CD14-positive monocyte (primary cell): ENCODE results near the gene ZNF724. TPM values are rescaled to one million over a fixed set of nuclear protein-coding genes. Genes with fewer than 3 reads are reported as not detected.

ENCODE experiments used
- DNase-seq, 3 donors: peaks; one replicate each; pipeline ENCODE4 v3.0.0-alpha.2; 2011 to 2022
- H2AFZ ChIP-seq: 2 replicates; pipeline ENCODE4 v1.6.0; 2012; ENCODE audit warnings: mild to moderate bottlenecking, low read depth, low read length, inconsistent platforms; ENCODE audit not compliant: insufficient read depth, poor library complexity, severe bottlenecking
- H3K27ac ChIP-seq, 2 donors: 1 replicate in 1 of 2; 2 replicates in 1 of 2; pipeline ENCODE4 v1.5.1; 2012 to 2013; ENCODE audit warnings: low read length in 2 of 2, control low read depth in 1 of 2, inconsistent platforms in 1 of 2, low read depth in 1 of 2, mild to moderate bottlenecking in 1 of 2
- H3K27me3 ChIP-seq, 2 donors: one replicate each; pipeline versions ENCODE4 v1.6.0 to v1.6.1; 2011 to 2013; ENCODE audit warnings: low read length in 2 of 2; ENCODE audit not compliant: control insufficient read depth in 2 of 2, insufficient read depth in 2 of 2
- H3K36me3 ChIP-seq, 2 donors: replicated peaks in 1 of 2; 1 replicate in 1 of 2; 2 replicates in 1 of 2; pipeline versions ENCODE4 v1.5.1 to v1.6.1; 2012 to 2013; ENCODE audit warnings: low read length in 2 of 2, control low read depth in 1 of 2, inconsistent platforms in 1 of 2, mild to moderate bottlenecking in 1 of 2; ENCODE audit not compliant: insufficient read depth in 2 of 2, control insufficient read depth in 1 of 2
- H3K4me1 ChIP-seq, 2 donors: 1 replicate in 1 of 2; 2 replicates in 1 of 2; pipeline versions ENCODE4 v1.5.1 to v1.6.1; 2012 to 2013; ENCODE audit warnings: low read length in 2 of 2, control low read depth in 1 of 2, inconsistent platforms in 1 of 2, mild to moderate bottlenecking in 1 of 2, moderate library complexity in 1 of 2; ENCODE audit not compliant: insufficient read depth in 2 of 2, control insufficient read depth in 1 of 2
- H3K4me2 ChIP-seq: replicated peaks from 2 replicates; pipeline ENCODE3; 2012; ENCODE audit warnings: low read length, moderate library complexity, mild to moderate bottlenecking; ENCODE audit not compliant: poor library complexity, severe bottlenecking; ENCODE audit errors: extremely low read depth
- H3K4me3 ChIP-seq, 3 experiments: fragments of 200-600 bp in 1 of 3; sonication (generic) in 1 of 3; replicated peaks in 1 of 3; 1 replicate in 2 of 3; 2 replicates in 1 of 3; pipeline ENCODE4 v1.5.1; 2011 to 2013; ENCODE audit warnings: low read length in 3 of 3, mild to moderate bottlenecking in 3 of 3, control low read depth in 2 of 3, low read depth in 2 of 3, inconsistent platforms in 1 of 3, moderate library complexity in 1 of 3
- H3K79me2 ChIP-seq: 2 replicates; pipeline ENCODE4 v1.6.0; 2012; ENCODE audit warnings: mild to moderate bottlenecking, control low read depth, inconsistent platforms, low read length, moderate library complexity; ENCODE audit not compliant: insufficient read depth
- H3K9ac ChIP-seq: 2 replicates; pipeline ENCODE4 v1.6.0; 2017; ENCODE audit warnings: low read length, mild to moderate bottlenecking; ENCODE audit not compliant: insufficient read depth, poor library complexity, severe bottlenecking
- H3K9me3 ChIP-seq, 2 donors: replicated peaks in 1 of 2; 1 replicate in 1 of 2; 2 replicates in 1 of 2; pipeline versions ENCODE4 v1.5.1 to v1.6.1; 2012 to 2013; ENCODE audit warnings: low read length in 2 of 2, control low read depth in 1 of 2; ENCODE audit not compliant: control insufficient read depth in 1 of 2, insufficient read depth in 1 of 2
- H4K20me1 ChIP-seq: 2 replicates; pipeline ENCODE4 v1.6.0; 2012; ENCODE audit warnings: mild to moderate bottlenecking, low read length, control low read depth, moderate library complexity; ENCODE audit not compliant: insufficient read depth
- H3K27ac Mint-ChIP-seq, 7 donors: one replicate each; pipeline ENCODE4 v1.8.0; 2020; ENCODE audit warnings: mild to moderate bottlenecking in 7 of 7, mixed read lengths in 7 of 7, moderate library complexity in 6 of 7, inconsistent platforms in 2 of 7
- H3K27me3 Mint-ChIP-seq, 3 donors: one replicate each; pipeline ENCODE4 v1.8.0; 2021 to 2022; ENCODE audit warnings: low read depth in 3 of 3, mild to moderate bottlenecking in 3 of 3, mixed read lengths in 3 of 3, moderate library complexity in 3 of 3, inconsistent platforms in 1 of 3
- H3K36me3 Mint-ChIP-seq, 2 donors: one replicate each; pipeline ENCODE4 v1.8.0; 2020; ENCODE audit warnings: mixed read lengths in 2 of 2, inconsistent platforms in 1 of 2, mild to moderate bottlenecking in 1 of 2
- H3K4me1 Mint-ChIP-seq: one replicate; pipeline ENCODE4 v1.8.0; 2020; ENCODE audit warnings: mild to moderate bottlenecking, mixed read lengths
- H3K4me3 Mint-ChIP-seq, 2 donors: one replicate each; pipeline ENCODE4 v1.8.0; 2020; ENCODE audit warnings: mild to moderate bottlenecking in 2 of 2, mixed read lengths in 2 of 2, moderate library complexity in 1 of 2
- H3K9me3 Mint-ChIP-seq, 7 donors: one replicate each; pipeline ENCODE4 v1.8.0; 2020 to 2022; ENCODE audit warnings: mixed read lengths in 7 of 7, mild to moderate bottlenecking in 6 of 7, moderate library complexity in 6 of 7, inconsistent platforms in 2 of 7
- WGBS: methylation state at CpG from one replicate; pipeline ENCODE4 v1.1.5; 2013; ENCODE audit warnings: missing lambda C conversion rate; ENCODE audit not compliant: insufficient coverage; 5-methylcytosine and 5-hydroxymethylcytosine counted together
- intact Hi-C, 2 donors: fragments of 100-400 bp; cut with micrococcal nuclease; formaldehyde crosslinking; loops; one replicate each; pipeline versions ENCODE4 v1.15.0 to v1.15.1; 2023
- polyA plus RNA-seq, 3 donors: library from polyadenylated mRNA; depleted of rRNA in 1 of 3; unstranded in 2 of 3; stranded (reverse) in 1 of 3; fragments of 300-500 nt in 2 of 3; fragments of >200 nt in 1 of 3; fragmentation: Illumina TruSeq in 2 of 3; gene quantifications; 1 replicate in 2 of 3; 2 replicates in 1 of 3; pipeline ENCODE4 v1.2.3, GENCODE V29; 2012 to 2021
- TF ChIP-seq, protein P1 (sequence below): fragments of 200-600 bp; IDR thresholded peaks from one replicate; pipeline ENCODE4 v1.8.0; 2022; ENCODE audit warnings: antibody characterized with exemption, mild to moderate bottlenecking

The ZNF724 gene
- polyA plus RNA-seq, 3 donors = 0.25 to 0.59 (median 0.40) TPM

GRCh38 chr19:23260956-23261355, 10.8 kb upstream of the ZNF724 start:
- peaks cover 0 to 10% (median 7%) of the 10 kb centered on the region in 7 donors for H3K9me3 Mint-ChIP-seq
- no peak overlapping the region for H3K4me3 Mint-ChIP-seq
- no peak overlapping the region for H3K27ac ChIP-seq
- WGBS = 81% methylated on average over 5 of the region's 5 CpGs
- H3K36me3 ChIP-seq = peaks cover 15 to 28% of the 10 kb centered on the region in 2 donors
- no peaks in the 10 kb centered on the region for H3K27me3 Mint-ChIP-seq
- no peaks in the 10 kb centered on the region for H4K20me1 ChIP-seq
- no peaks in the 10 kb centered on the region for H3K4me1 ChIP-seq
- TF ChIP-seq, protein P1, sequence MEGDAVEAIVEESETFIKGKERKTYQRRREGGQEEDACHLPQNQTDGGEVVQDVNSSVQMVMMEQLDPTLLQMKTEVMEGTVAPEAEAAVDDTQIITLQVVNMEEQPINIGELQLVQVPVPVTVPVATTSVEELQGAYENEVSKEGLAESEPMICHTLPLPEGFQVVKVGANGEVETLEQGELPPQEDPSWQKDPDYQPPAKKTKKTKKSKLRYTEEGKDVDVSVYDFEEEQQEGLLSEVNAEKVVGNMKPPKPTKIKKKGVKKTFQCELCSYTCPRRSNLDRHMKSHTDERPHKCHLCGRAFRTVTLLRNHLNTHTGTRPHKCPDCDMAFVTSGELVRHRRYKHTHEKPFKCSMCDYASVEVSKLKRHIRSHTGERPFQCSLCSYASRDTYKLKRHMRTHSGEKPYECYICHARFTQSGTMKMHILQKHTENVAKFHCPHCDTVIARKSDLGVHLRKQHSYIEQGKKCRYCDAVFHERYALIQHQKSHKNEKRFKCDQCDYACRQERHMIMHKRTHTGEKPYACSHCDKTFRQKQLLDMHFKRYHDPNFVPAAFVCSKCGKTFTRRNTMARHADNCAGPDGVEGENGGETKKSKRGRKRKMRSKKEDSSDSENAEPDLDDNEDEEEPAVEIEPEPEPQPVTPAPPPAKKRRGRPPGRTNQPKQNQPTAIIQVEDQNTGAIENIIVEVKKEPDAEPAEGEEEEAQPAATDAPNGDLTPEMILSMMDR = no peak
- intact Hi-C loops = no loop called here
- H3K79me2 ChIP-seq = no peaks in the 10 kb centered on the region
- H3K9me3 ChIP-seq = peaks cover 0 to 9% of the 10 kb centered on the region in 2 donors
- no peak overlapping the region for H3K4me2 ChIP-seq
- H3K27me3 ChIP-seq = no peaks in the 10 kb centered on the region
- H3K9ac ChIP-seq = no peak overlapping the region
- H3K27ac Mint-ChIP-seq = peak overlapping the region in 2 of 7 donors; percentile 3 to 73
- H3K4me1 Mint-ChIP-seq = peaks cover 3% of the 10 kb centered on the region
- H2AFZ ChIP-seq = no peak overlapping the region
- no peak for DNase-seq
- no peak overlapping the region for H3K4me3 ChIP-seq
- H3K36me3 Mint-ChIP-seq = peaks cover 28 to 36% of the 10 kb centered on the region in 2 donors

- Histone ChIP-seq H3K36me3 (peaks cover 15 to 28% of the 10 kb centered on the region in 2 donors), H3K4me1 (no peaks in the 10 kb centered on the region), H3K27ac (no peak overlapping the region), H2AFZ (no peak overlapping the region), H3K4me2 (no peak overlapping the region), H3K4me3 (no peak overlapping the region), H3K9me3 (peaks cover 0 to 9% of the 10 kb centered on the region in 2 donors), H3K27me3 (no peaks in the 10 kb centered on the region), H3K79me2 (no peaks in the 10 kb centered on the region), H3K9ac (no peak overlapping the region), H4K20me1 (no peaks in the 10 kb centered on the region)
- no peak overlapping the region for H3K27ac Mint-ChIP-seq
- peaks cover 0 to 10% (median 4%) of the 10 kb centered on the region in 7 donors for H3K9me3 Mint-ChIP-seq
- DNase-seq = no peak
- intact Hi-C loops = loop anchor here in 1 of 2 donors (10.0 kb wide), 1 partner anchor 135 kb away; the partner anchor contains the start of gene ZNF91
- TF ChIP-seq, protein P1 = no peak
- H3K4me3 Mint-ChIP-seq = no peak overlapping the region
- H3K4me1 Mint-ChIP-seq = peaks cover 3% of the 10 kb centered on the region
- peaks cover 28 to 31% of the 10 kb centered on the region in 2 donors for H3K36me3 Mint-ChIP-seq
- WGBS = 71% methylated on average over 1 of the region's 2 CpGs
- H3K27me3 Mint-ChIP-seq = no peaks in the 10 kb centered on the region
These were observed 9.8 kb upstream of the ZNF724 start for GRCh38 chr19:23259961-23260360.
